ENCODE results near the gene TNFRSF1B. TPM values are rescaled to one million over a fixed set of nuclear protein-coding genes. Genes with fewer than 3 reads are reported as not detected.

Gene TNFRSF1B
- polyA plus RNA-seq, 3 donors from 2014 or later, result 162 to 269 (median 165) TPM

GRCh38 chr1:12251442-12251841, 84.7 kb downstream of the TNFRSF1B start:
- H3K4me1 Mint-ChIP-seq, result no peaks in the 10 kb centered on the region
- no peak overlapping the region for H3K27ac Mint-ChIP-seq
- H3K36me3 Mint-ChIP-seq, result peaks cover 29 to 47% (median 37%) of the 10 kb centered on the region in 3 donors
- H3K27me3 Mint-ChIP-seq (ENCODE audit: low read depth in 3 of 3), result no peaks in the 10 kb centered on the region
- H3K4me3 Mint-ChIP-seq, result no peak overlapping the region
- no peak for DNase-seq
- H3K9me3 Mint-ChIP-seq, result no peaks in the 10 kb centered on the region

GRCh38 chr1:12255913-12256312, 89.1 kb downstream of the TNFRSF1B start:
- Mint-ChIP-seq H3K27me3 (ENCODE audit: low read depth in 3 of 3) (no peaks in the 10 kb centered on the region), H3K9me3 (no peaks in the 10 kb centered on the region), H3K4me3 (no peak overlapping the region), H3K4me1 (no peaks in the 10 kb centered on the region), H3K36me3 (peaks cover 31 to 68% (median 34%) of the 10 kb centered on the region in 3 donors), H3K27ac (no peak overlapping the region)
- no peak for DNase-seq

- H3K4me3 Mint-ChIP-seq, result no peak overlapping the region
- peaks cover 31 to 72% (median 42%) of the 10 kb centered on the region in 3 donors for H3K36me3 Mint-ChIP-seq
- no peak overlapping the region for H3K27ac Mint-ChIP-seq
- H3K4me1 Mint-ChIP-seq, result no peaks in the 10 kb centered on the region
- no peak for DNase-seq
- H3K27me3 Mint-ChIP-seq (ENCODE audit: low read depth in 3 of 3), result no peaks in the 10 kb centered on the region
- H3K9me3 Mint-ChIP-seq, result no peaks in the 10 kb centered on the region
These were observed 91.5 kb downstream of the TNFRSF1B start for GRCh38 chr1:12258272-12258671.

Other genes starting within 250 kb of the TNFRSF1B start
- 10 to 100 TPM; 47.4 to 78.3 (median 52.0) TPM for gene KIAA2013, start 240.6 kb upstream of the TNFRSF1B start, polyA plus RNA-seq
- 10 to 100 TPM; 36.2 to 81.9 (median 73.8) TPM for gene PLOD1, start 232.3 kb upstream of the TNFRSF1B start, polyA plus RNA-seq
- 10 to 100 TPM; 34.9 to 55.9 (median 37.7) TPM for gene MFN2, start 186.5 kb upstream of the TNFRSF1B start, polyA plus RNA-seq
- 10 to 100 TPM; 29.0 to 34.4 (median 32.4) TPM for gene MIIP, start 147.5 kb upstream of the TNFRSF1B start, polyA plus RNA-seq
- under 1 TPM in 1 of 3 donors, not detected in 2; 0.09 TPM for gene TNFRSF8, start 103.7 kb upstream of the TNFRSF1B start, polyA plus RNA-seq
- 1 to 10 TPM; 4.2 to 9.9 (median 6.6) TPM for gene VPS13D, start 63.0 kb downstream of the TNFRSF1B start, polyA plus RNA-seq

All from immature natural killer cell (primary cell).